EH (cell line): ENCODE results near the gene TADA3.

ENCODE experiments used
- DNase-seq: peaks from one replicate; pipeline ENCODE4 v3.0.0-alpha.2; 2015; ENCODE audit warnings: low read depth

The TADA3 gene

DNA sequence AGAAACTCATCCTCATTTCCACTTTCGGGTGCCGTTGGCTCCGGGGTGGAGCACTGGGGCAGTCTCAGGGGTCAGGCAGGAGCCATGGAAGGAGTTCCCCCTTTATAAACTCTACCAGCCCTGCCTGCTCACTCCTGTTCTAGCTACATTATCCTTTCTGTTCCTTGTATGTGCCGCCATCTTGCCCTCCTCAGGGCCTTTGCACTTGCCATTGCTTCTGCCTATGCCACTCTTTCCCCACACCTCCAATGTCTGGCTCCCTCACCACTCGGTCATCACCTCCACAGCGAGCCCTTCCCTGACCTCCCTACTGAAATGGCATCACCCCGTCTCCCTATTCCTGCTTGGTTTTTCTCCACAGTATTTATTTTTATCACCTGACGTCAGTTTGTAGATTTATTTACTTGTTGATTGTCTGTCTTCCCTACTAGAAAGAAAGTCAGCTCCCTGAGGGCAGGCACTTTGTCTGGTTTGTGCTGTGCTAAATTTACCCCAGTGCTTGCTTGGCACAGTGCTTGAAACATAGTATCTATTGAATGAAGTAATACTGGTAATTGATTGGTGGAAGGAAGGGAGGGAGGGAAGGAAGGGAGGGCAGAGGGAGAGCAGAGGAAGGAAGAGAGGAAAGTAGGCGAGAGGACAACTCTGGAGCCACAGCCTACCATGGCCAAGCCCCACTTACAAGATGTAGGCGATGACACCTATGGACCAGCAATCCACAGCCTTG is 31.3 kb downstream of the TADA3 start:
- no peak for DNase-seq

DNA sequence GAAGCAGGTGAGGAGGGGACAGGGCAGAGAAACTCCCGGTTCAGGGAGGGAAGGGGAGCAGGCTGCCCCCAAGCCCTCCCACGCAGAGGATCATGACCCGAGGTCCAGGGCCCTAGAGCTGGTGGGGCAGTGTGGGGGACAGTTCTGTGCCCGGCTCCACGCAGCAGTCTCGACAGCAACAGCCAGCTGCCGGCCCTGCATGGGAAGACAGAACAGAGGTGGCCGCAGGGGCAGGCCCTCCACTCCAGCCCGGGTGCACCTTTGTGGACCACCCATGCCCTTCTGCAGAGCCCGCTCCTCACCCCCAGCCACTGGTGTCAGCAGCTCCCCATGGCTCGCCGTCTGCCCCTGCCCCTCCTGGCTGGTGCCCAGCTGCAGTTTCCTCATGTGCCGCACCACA is 34.8 kb downstream of the TADA3 start:
- no peak for DNase-seq

DNA sequence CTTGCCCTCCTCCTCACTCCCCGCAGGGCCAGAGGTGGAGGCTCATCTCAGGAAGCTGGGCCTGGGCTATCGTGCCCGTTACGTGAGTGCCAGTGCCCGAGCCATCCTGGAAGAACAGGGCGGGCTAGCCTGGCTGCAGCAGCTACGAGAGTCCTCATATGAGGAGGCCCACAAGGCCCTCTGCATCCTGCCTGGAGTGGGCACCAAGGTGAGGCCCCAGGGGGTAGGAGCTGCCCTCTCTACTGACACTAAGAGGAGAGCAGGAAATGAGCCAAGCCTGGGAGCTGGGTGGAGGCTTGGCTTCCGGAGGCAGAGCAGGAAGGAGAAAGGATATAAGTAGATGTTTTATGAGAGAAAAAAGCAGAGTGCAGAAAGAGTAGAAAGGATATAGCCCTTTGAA is 37.6 kb downstream of the TADA3 start:
- peak; percentile 44 for DNase-seq

DNA sequence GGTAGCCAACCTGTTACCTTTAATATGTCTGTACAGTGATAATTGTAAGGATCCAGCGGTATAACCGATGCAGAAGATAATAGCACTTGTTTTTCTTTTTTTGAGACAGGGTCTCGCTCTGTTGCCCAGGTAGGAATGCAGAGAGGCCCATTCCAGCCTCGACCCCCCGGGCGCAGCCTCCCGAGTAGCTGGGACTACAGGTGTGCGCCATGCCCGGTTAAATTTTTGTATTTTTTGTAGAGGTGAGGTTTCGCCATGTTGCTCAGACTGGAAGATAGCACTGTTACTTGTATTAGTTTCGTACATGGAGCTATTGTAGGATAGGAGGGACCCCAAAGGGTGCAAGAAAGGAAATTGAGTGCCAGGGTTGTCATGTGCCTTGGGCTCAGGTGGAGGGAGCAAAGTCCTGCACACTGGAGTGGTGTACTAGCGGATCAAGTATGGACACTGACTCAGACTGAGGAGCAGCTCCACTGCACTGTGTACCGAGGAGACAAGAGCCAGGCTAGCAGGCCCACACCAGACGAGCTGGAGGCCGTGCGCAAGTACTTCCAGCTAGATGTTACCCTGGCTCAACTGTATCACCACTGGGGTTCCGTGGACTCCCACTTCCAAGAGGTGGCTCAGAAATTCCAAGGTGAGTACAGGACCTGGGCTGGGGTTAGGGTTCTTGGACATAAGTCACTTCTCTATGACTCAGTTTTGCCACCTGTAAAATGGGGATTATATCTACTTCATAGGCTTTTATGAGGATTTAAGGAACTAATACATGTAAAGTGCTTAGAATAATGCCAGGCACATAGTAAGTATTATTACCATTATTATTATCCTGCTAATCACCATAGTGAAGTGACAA is 41.5 kb downstream of the TADA3 start:
- peak; percentile 42 for DNase-seq

DNA sequence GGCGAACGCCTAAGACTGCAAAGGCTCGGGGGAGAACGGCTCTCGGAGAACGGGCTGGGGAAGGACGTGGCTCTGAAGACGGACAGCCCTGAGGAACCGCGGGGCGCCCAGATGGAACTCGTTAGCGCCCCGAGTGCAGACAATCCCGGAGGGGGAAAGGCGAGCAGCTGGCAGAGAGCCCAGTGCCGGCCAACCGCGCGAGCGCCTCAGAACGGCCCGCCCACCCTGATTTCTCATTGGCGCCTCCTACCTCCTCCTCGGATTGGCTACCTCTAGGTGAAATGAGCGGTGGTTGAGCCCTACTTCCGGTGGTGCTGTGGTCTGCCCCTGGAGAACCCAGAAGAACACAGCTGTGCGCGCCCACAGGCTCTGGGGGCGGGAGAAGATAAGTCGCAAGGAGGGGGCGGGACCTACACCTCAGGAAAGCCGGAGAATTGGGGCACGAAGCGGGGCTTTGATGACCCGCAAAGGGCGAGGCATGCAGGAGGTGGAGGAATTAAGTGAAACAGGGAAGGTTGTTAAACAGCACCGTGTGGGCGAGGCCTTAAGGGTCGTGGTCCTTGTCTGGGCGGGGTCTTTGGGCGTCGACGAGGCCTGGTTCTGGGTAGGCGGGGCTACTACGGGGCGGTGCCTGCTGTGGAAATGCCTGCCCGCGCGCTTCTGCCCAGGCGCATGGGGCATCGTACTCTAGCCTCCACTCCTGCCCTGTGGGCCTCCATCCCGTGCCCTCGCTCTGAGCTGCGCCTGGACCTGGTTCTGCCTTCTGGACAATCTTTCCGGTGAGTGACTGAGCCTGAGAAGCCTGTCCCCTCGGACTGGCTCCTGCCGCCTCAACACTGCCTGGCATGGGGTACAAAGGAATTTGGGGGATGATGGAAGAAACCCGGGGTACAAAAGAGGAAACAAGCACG is 42.4 kb downstream of the TADA3 start, which contains the start of gene OGG1:
TSS of gene OGG1 (plus strand) at position 308 of the 911 bp plus-strand sequence. CDS start at position 643, 335 bp downstream.
- DNase-seq: peak; percentile 100

DNA sequence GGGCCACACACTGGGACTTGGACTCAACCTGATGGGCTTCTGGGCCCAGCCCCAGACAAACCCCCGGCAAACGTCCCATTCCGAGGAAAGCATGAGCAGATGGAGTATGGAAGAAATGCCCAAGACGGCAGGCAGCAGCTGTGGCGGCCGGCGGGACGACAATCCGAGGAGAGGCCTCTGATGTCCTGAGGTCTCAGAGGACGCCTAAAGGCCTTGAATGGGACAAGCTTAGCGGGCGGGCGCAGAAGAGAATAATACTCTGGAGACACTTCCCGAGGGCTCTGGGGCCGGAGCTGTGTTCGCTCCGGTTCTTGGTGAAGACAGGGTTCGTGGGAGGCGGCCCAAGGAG is 43.0 kb downstream of the TADA3 start:
- DNase-seq: no peak

DNA sequence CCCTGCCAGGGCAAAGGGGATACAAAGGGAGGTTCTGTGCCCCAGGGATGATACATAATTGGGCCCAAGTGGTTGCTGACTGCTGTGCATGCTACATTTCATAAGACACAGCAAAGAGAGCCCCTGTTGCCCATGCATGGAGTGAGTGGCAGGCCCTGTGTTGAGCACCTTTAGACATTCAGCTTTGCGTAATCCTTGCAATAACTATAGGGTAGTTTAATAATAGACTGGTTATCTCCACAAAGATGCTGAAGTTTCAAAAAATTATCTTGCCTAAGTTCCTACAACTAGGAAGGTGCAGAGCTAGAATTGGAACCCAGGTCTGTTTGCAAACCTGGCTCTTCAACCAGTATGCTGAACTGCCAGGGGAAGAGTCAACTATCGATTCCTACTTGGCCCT is 44.2 kb downstream of the TADA3 start:
- DNase-seq: no peak

DNA sequence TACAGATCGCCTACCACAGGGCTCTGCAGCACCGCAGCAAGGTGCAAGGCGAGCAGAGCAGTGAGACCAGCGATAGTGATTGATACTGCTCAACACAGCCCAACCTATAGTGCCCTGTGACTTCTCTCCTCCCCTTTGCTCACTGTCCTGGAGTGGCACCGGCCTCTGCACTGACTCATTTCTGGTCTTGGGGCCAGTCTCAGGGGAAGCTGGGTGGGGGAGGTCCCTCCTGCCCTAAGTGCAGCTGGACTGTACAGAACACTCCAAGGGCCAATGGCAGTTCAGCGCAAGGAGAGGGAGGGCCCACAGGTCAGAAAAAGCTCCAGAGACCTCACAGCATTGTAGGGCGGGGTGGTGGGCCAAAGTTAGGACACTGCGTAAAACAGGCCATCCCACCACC is 45.0 kb downstream of the TADA3 start:
- peak; percentile 52 for DNase-seq

DNA sequence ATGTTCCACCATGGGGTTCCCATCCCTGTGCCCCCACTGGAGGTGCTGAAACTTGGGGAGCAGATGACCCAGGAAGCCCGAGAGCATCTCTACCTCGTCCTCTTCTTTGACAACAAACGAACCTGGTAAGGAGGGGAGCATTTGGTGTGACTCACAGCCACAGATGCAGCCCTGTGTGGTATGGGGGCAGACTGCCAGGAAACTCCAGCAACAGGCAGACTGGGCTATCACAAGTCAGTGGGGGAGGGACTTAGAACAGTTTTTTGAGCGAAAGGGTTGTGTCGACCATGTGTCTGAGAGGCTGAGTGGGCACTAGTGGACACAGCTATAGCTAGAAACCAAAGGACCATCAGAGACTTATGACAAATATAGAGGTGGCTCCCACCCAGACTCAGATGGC is 45.9 kb downstream of the TADA3 start:
- peak; percentile 84 for DNase-seq

DNA sequence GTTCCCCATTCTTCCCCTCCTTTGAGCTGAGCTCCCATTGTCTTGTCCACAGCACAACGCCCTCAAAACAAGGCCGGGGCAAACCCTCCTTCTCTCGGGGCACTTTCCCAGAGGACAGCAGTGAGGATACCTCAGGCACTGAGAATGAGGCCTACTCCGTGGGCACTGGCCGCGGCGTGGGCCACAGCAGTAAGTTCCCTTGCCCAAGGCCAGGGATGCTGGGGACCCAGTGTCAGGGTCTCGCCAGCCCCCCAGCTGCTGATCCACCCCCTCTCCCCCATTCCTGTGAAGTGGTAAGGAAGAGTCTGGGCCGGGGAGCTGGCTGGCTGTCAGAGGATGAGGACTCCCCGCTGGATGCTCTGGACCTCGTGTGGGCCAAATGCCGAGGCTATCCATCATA is 46.8 kb downstream of the TADA3 start:
- DNase-seq: no peak

DNA sequence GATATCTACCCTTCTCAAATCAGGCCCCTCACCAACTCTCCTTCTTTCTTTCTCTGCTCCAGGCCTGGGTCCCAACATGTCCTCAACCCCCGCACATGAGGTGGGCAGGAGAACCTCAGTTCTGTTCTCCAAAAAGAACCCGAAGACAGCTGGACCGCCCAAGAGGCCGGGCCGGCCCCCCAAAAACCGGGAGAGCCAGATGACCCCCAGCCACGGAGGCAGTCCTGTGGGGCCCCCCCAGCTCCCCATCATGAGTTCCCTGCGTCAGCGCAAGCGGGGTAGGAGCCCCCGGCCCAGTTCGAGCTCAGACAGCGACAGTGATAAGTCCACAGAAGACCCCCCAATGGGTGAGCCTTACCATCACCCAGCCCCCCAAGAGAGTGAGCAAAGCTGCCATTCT is 48.1 kb downstream of the TADA3 start:
- no peak for DNase-seq

DNA sequence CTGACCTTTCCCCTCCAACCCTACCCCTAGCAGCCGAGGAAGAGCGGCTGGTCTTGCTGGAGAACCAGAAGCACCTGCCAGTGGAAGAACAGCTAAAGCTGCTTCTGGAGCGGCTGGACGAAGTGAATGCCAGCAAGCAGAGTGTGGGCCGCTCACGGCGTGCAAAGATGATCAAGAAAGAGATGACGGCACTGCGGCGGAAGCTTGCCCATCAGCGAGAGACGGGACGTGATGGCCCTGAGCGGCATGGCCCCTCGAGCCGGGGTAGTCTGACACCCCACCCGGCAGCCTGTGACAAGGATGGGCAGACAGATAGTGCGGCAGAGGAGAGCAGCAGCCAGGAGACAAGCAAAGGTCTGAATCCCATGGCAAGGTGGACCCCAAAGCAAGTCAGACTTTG is 48.7 kb downstream of the TADA3 start:
- no peak for DNase-seq

DNA sequence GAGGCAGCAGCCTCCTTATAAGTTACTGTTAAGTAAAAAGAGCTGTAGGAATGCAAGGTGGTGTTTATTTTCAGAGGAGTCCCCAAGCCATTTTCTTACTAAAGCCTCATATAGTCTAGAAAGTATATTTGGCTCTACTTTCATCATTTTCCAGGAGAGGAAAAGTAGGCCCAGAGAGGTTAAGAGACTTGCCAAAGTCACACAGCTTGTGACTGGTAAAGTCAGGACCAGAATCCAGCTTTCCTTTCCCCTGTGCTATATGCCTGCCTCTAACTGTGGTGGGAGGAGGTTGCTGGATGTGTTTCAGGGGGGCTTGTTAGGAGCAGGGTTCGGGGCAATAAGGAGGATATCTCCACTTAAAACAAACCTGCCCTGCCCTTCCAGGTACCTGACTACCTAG is 49.7 kb downstream of the TADA3 start:
- no peak for DNase-seq

DNA sequence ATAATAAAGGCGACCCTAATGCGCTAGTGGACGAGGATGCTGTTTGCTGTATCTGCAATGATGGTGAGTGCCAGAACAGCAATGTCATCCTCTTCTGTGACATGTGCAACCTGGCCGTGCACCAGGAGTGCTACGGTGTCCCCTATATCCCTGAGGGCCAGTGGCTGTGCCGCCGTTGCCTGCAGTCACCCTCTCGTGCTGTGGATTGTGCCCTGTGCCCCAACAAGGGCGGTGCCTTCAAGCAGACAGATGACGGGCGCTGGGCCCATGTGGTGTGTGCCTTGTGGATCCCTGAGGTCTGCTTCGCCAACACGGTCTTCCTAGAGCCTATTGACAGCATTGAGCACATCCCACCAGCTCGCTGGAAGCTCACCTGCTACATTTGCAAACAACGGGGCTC is 53.1 kb downstream of the TADA3 start:
- no peak for DNase-seq

DNA sequence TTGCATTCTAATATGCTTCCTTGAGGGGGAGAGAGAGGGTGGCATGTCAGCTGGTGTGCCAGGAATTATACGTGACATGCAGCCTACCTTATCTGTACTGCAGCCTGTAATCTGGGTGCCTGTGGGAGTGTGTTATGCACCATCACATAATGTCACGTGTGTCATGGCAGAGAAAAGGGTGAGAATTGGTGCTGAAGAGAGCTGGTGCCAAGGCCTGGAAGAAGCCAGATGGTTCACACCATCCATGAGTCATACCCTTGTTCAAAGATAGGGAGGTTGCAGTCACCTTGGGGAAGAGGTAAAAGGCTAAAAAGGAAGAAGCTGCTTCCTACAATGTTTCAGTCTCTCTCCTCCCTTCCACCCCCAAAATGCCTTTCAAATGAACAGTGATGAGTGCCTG is 55.4 kb downstream of the TADA3 start:
- no peak for DNase-seq

DNA sequence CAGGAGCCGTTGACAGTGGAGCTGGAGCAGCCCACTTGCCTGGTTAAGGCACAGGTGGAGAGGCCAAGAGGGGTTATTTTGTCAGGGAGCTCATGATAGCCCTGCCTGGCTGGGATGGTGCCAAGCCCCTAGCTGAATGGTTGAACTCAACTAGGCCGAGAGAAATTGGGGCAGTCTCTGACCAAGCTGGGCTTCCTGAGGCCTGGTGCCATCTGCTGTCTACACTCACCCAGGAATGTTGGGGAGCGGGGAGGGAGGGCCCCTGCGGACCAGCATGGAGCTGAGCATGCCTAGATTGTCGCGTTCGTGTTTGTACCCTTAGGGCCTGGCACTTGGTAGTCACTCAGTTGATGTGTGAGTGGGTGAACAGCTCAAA is 59.5 kb downstream of the TADA3 start:
- DNase-seq: peak; percentile 47

DNA sequence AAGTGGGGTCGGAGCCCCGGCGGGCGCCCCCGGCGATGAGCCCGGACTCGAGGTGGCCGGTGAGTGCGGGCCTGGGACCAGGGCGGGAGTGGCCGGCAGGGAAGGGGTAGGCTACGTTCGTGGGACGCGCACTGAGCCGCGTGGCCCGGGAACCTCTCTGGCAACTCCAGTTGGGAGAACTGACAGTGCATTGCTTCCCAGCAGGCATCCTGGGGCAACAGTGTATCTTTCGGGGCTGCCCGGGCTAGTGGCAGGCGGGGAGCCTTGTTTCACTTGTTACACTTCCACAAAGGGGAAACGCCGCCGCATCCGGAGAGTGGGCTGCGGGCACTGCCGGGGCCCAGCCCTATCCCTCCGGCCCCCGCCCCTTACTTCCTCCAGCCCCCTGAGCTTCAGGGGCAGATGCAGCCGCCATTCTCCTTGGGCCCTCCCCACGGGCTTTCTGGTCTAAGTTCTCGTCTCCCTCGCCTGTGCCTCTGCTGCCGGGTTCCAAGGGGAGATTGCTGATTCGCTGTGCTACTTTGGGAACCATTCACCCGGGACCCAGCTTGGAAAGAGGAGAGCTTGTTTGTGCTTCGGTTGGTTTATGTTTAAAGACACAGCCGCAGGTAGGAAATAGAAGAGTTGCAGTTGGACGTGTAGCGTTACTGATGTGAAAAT is 60.1 kb downstream of the TADA3 start:
- peak; percentile 21 for DNase-seq

DNA sequence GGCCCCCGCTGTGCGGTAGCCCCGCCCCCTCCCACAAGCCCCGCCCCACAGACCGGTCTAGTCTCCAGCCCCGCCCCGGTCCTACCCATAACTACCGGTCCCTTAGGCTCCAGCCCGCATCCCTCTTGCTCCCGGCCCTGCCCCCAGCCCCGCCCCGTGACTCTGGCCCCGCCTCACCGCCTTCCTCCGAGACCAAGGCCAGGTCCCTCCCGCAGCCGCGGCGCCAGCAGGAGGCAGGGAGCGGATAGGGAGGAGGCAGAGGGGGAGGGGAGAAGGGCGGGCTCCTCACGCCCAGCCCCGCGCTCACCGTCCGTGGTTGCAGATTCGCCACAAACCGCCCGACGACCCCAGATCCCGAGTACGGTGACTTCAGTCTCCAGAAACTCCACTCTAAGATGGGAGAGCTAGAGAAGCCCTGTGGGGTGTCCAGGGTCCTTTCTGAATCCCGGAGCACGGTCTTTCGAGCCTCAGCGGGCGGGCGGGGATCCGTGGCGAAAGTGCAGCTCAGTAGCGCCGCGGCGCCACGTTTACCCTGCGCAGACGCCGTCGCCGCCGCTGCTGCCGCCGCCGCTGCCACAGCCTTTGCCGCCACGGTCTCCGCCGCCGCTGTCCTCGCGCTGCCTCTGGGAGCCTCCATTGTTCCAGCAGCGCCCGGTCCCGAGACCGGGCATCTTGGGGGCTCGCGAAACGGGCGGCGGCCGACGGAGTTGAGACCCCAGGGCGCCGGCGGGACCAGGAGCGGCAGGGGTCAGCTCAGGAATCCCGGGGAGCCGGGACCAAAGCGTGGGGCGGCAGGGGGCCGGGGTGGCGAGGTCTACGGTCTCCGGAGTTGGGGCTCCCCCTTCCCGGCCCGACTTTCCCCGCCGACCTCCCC is 60.8 kb downstream of the TADA3 start, which contains the start of gene BRPF1:
TSS of gene BRPF1 (plus strand) at position 530 of the 874 bp plus-strand sequence. CDS start 2,406 bp downstream, outside the sequence.
- peak; percentile 99 for DNase-seq

DNA sequence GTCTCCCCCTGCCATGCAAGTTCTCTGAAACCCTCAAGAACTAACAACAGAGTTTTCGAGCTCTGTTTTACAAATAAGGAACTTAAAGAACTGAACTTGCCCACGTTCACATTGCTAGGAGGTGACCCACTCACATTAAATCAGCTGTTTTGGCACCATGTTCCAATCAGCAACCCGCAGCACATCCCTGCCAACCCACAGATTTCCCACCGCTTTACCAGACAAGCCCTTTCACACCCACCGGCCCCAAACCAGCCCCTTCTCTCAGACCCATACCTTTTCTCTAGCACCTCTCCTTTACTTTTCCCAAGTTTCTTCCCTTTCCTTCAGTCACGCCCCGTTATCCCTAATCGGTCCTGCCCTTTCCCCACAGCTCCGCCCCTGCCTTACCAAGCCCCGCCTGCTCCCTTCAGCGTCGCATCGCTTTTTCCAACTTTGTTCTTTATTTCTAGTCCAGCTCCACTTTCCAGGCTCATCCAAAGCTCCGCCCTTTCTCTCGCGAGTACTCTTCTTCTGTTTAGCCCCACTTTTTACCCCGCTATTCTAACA is 61.5 kb downstream of the TADA3 start:
- no peak for DNase-seq
